Measurements from ENCODE around the gene CTNNA2. TPM values are rescaled to one million over a fixed set of nuclear protein-coding genes. Genes with fewer than 3 reads are reported as not detected.

Gene CTNNA2
- polyA plus RNA-seq, 1 of the 3 experiments (the other 2 are of a cell fraction) = 0.30 TPM

DNA sequence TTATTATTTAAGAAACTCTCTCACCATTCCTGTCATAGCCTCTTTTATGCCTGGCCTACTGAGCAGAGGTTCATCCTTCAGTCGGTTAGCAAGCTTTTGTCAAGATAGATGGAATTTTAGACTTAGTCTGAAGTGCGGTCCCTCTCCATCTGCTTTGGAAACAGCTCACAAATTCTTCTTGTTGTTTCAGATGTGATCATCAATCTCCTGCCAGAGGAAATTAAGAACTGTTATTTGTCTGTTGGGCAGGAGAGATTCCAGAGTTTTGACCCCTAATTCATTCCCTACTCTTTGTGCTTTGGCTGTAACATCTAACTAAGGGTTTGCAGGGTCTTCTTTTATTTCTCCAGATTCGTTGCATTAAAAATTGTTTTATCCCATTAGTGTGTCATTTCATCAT is 735.3 kb downstream of the CTNNA2 start:
- Histone ChIP-seq H3K36me3 (replicated peaks in 1 of 2; ENCODE audit: control insufficient read depth in 1 of 2, insufficient read depth in 2 of 2, low read length in 1 of 2) (no peaks in the 10 kb centered on the region), H3K79me2 (ENCODE audit: insufficient read depth) (no peaks in the 10 kb centered on the region), H3K4me1 (ENCODE audit: control insufficient read depth in 1 of 2, insufficient read depth in 2 of 2, low read depth in 1 of 2, low read length in 1 of 2) (no peaks in the 10 kb centered on the region), H3K4me2 (no peak overlapping the region), H4K20me1 (ENCODE audit: insufficient read depth) (no peaks in the 10 kb centered on the region), H3K27me3 (ENCODE audit: insufficient read depth) (no peaks in the 10 kb centered on the region), H3K9me2 (no peaks in the 10 kb centered on the region), H3K4me3 (ENCODE audit: low read depth in 2 of 2, low read length in 1 of 2) (no peak overlapping the region), H3K27ac (ENCODE audit: low read depth in 2 of 2, low read length in 1 of 2) (no peak overlapping the region), H3K9me3 (no peaks in the 10 kb centered on the region), H2AFZ (ENCODE audit: low read depth) (no peak overlapping the region), H3F3A (replicated peaks; ENCODE audit: insufficient read depth) (no peaks in the 10 kb centered on the region), H3K9ac (no peak overlapping the region)
- ChIA-PET POLR2A (no interaction called here), CTCF (interaction anchor here (1.3 to 4.7 kb wide), 2 partner anchors 9 kb away, joined by 3 to 38 read pairs; no protein-coding TSS in a partner anchor)
- TF ChIP-seq REST (IDR thresholded peaks at IDR 0.05; ENCODE audit: low read depth, low read length) (no peak), EZH2phosphoT487 (IDR thresholded peaks at IDR 0.05; ENCODE audit: borderline replicate concordance, low read depth) (no peak), TAF1 (IDR thresholded peaks at IDR 0.05; ENCODE audit: borderline replicate concordance, low read depth, low read length) (no peak), PBX3 (IDR thresholded peaks at IDR 0.05) (no peak), FOSL2 (IDR thresholded peaks at IDR 0.05; ENCODE audit: borderline replicate concordance, low read depth) (no peak), TCF12 (IDR thresholded peaks at IDR 0.05) (no peak), ZBTB33 (IDR thresholded peaks at IDR 0.05; ENCODE audit: borderline replicate concordance, low read depth) (no peak)
- WGBS (ENCODE audit: low lambda C conversion rate) = 38% methylated on average over 3 of the region's 3 CpGs
- no peak for DNase-seq

GRCh38 chr2:80252294-80252986 is 739.6 kb downstream of the CTNNA2 start:
- no peak for DNase-seq
- Histone ChIP-seq H2AFZ (ENCODE audit: low read depth) (no peak overlapping the region), H3K36me3 (replicated peaks in 1 of 2; ENCODE audit: control insufficient read depth in 1 of 2, insufficient read depth in 2 of 2, low read length in 1 of 2) (no peaks in the 10 kb centered on the region), H3K9me2 (no peaks in the 10 kb centered on the region), H3K4me2 (no peak overlapping the region), H3K27me3 (ENCODE audit: insufficient read depth) (no peaks in the 10 kb centered on the region), H3K4me3 (ENCODE audit: low read depth in 2 of 2, low read length in 1 of 2) (no peak overlapping the region), H3F3A (replicated peaks; ENCODE audit: insufficient read depth) (no peaks in the 10 kb centered on the region), H3K9ac (no peak overlapping the region), H3K27ac (ENCODE audit: low read depth in 2 of 2, low read length in 1 of 2) (no peak overlapping the region), H3K4me1 (ENCODE audit: control insufficient read depth in 1 of 2, insufficient read depth in 2 of 2, low read depth in 1 of 2, low read length in 1 of 2) (no peaks in the 10 kb centered on the region), H3K79me2 (ENCODE audit: insufficient read depth) (no peaks in the 10 kb centered on the region), H3K9me3 (no peaks in the 10 kb centered on the region), H4K20me1 (ENCODE audit: insufficient read depth) (no peaks in the 10 kb centered on the region)
- POLR2A ChIA-PET = no interaction called here
- TF ChIP-seq, protein P1, sequence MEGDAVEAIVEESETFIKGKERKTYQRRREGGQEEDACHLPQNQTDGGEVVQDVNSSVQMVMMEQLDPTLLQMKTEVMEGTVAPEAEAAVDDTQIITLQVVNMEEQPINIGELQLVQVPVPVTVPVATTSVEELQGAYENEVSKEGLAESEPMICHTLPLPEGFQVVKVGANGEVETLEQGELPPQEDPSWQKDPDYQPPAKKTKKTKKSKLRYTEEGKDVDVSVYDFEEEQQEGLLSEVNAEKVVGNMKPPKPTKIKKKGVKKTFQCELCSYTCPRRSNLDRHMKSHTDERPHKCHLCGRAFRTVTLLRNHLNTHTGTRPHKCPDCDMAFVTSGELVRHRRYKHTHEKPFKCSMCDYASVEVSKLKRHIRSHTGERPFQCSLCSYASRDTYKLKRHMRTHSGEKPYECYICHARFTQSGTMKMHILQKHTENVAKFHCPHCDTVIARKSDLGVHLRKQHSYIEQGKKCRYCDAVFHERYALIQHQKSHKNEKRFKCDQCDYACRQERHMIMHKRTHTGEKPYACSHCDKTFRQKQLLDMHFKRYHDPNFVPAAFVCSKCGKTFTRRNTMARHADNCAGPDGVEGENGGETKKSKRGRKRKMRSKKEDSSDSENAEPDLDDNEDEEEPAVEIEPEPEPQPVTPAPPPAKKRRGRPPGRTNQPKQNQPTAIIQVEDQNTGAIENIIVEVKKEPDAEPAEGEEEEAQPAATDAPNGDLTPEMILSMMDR (IDR thresholded peaks at IDR 0.05) = no peak
- TF ChIP-seq RFX5 (IDR thresholded peaks at IDR 0.05; ENCODE audit: low read length) (no peak), FOXJ3 (CRISPR knock-in tag; IDR thresholded peaks at IDR 0.05) (no peak), GABPA (IDR thresholded peaks at IDR 0.05; ENCODE audit: low read depth) (no peak), GATA2 (CRISPR knock-in tag; IDR thresholded peaks at IDR 0.05) (no peak), SIN3A (IDR thresholded peaks at IDR 0.05; ENCODE audit: borderline replicate concordance, low read depth, low read length) (no peak), PBX3 (IDR thresholded peaks at IDR 0.05) (no peak), RCOR1 (IDR thresholded peaks at IDR 0.05; ENCODE audit: low read length) (no peak)
- CTCF ChIA-PET = interaction anchor here (1.0 kb wide), 1 partner anchor 10 kb away, joined by 3 read pairs; no protein-coding TSS in a partner anchor
- 49% methylated on average over 7 of the region's 7 CpGs for WGBS (ENCODE audit: low lambda C conversion rate)

Measured in SK-N-SH (cell line).